SH-SY5Y (cell line): ENCODE data around the gene LRP8.

Experiments
- GATA2 ChIP-seq: IDR thresholded peaks from 2 replicates; pipeline ENCODE4 v1.6.1; 2011; ENCODE audit warnings: mild to moderate bottlenecking, low read depth, low read length
- GATA3 ChIP-seq: IDR thresholded peaks from 2 replicates; pipeline ENCODE4 v1.6.1; 2011; ENCODE audit warnings: low read depth, mild to moderate bottlenecking, low read length, moderate library complexity

GRCh38 chr1:53276153-53276901 lies 51.5 kb downstream of the LRP8 start:
- TF ChIP-seq GATA2 (no peak), GATA3 (no peak)
